Measurements from ENCODE around the gene IRX4. TPM values are rescaled to one million over a fixed set of nuclear protein-coding genes. Genes with fewer than 3 reads are reported as not detected.

The IRX4 gene
- total and polyA plus RNA-seq, 9 of the 15 experiments (the other 6 are each of a cell fraction or from before 2014, with no cell fraction given), result not detected

DNA sequence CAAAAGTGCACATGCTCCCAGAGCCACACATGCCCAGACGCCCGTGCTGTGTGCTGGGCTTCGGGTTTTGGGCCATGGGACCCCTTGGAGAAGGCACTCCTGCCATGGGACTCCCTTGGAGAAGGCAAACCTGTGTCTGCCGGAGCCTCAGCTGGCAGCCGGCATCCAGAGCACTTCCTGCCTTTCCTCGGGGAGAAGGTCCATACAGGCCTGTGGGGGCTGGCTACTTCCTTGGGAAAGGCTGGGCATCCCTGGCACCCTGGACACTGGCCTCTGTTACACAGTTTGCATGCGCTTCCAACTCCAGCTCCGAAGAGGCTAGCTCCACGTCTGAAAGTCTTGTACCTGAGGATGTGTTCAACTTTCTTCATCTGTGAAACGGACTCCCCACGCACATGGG is 14.7 kb upstream of the IRX4 start (continued):
- TF ChIP-seq STAT6 (CRISPR knock-in tag; IDR thresholded peaks at IDR 0.05), result no peak
- TF ChIP-seq ZNF79 (CRISPR knock-in tag; IDR thresholded peaks at IDR 0.05; ENCODE audit: low read depth), result no peak
- no peak for TF ChIP-seq ZHX1 (conservative IDR thresholded peaks at IDR 0.05; ENCODE audit: low read length)
- no peak for TF ChIP-seq NFE2 (IDR thresholded peaks at IDR 0.05; ENCODE audit: low read depth)
- TF ChIP-seq CCAR2 (IDR thresholded peaks at IDR 0.05; ENCODE audit: low read depth, low read length), result no peak
- no peak for TF ChIP-seq ZNF282 (CRISPR knock-in tag; IDR thresholded peaks at IDR 0.05)
- TF ChIP-seq CBX2 (IDR thresholded peaks at IDR 0.05; ENCODE audit: insufficient read depth, low read length, poor library complexity, severe bottlenecking), result no peak
- no peak for TF ChIP-seq HDAC8 (tag; IDR thresholded peaks at IDR 0.05)
- no peak for TF ChIP-seq RAD21 (CRISPR knock-in tag; conservative IDR thresholded peaks at IDR 0.05 in 1 of 2, IDR thresholded peaks at IDR 0.05 in 1 of 2)
- TF ChIP-seq PTRF (tag; IDR thresholded peaks at IDR 0.05), result no peak

All from K562 (cell line).